ENCODE data around the gene CACNG7.
A peak's percentile ranks its signal among the peaks of the same experiment; 100 is the strongest.

CACNG7 gene

DNA sequence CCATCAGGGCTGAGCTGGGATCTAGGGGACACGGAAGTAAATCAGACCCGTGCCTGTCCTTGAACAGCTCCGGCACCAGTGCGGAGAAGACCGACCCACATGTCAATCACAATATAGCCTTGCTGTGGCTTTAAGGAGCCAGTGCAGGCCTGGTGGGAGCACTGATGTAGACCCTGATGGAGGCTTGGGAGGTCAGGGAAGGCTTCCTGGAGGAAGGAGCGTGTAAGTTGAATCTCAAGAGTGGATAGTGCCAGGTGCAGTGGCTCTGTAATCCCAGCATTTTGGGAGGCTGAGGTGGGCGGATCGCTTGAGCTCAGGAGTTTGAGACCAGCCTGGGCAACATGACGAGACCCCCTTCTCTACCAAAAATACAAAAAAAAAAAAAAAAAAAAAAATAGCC lies 42.9 kb downstream of the CACNG7 start:
- no peak for DNase-seq (ENCODE audit: low read depth in 2 of 2)

DNA sequence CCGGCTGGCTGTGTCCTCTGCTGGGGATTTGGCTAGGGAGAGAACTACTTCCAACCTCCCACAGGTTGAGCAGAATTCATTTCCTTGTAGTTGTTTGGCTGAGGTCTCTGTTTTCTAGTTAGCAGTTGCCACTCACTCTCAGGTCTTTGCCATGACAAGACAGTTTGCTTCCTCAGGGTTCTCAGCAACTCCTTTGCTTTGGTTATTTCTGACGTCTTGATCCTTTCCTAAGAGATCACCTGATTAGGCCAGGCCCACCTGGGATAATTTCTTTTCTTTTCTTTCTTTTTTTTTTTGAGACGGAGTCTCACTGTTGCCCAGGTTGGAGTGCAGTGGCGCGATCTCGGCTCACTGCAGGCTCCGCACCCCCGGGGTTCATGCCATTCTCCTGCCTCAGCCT lies 44.3 kb downstream of the CACNG7 start:
- DNase-seq (ENCODE audit: low read depth in 2 of 2) = no peak

DNA sequence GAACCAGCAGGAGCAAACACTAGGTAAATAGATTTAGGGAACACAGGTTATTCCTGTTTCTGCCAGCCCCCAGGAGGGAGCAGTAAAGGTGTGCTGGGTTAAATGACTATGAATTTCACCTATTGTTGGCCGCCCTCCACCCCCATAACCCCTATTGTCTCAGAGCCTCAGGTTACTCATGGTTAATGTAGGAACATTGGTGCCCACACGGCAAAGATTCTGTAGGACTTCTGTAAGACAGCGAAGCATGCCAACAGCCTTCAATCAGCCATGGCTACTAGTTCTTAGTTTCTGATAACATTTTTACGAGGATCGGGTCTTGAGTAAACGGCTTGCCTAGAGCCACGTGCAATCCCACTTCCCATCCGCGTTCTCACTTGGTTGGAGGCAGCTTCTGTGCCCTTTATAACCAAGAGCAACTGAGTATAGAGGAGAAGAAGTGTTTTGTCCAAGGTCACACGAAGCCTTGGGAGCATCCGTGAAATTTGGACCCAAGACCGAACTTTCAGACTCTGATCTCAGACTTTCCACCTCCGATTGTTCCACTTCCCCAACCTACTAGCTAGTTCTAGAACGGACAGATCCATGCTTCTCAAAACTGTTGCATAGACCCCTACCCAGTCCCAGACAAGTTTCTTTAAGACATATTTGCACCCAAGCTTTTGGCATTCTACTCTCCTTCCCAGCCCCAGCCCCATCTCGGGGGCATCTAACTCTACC lies 48.5 kb downstream of the CACNG7 start:
- no peak for DNase-seq (ENCODE audit: low read depth in 2 of 2)

DNA sequence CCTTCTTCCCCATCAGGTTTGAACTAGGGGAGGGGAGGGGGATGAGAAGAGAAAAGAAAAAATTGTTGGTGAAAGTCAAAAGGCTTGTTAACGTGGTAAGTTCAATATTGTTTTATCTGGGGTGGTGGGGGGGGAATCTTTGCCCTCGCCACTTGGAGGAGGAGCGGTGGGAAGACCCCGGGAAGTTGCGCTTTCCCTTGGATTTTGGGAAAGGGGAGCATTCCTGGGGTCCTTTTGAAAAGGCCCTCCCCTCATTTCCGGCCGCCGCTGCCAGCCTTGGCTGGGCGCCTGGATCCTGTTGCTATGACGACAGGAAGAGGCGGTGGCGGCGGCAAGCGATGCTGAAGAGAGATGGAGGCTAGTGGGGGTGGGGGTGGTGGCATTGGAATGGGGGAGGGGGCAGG lies 49.1 kb downstream of the CACNG7 start:
- DNase-seq (ENCODE audit: low read depth in 2 of 2) = no peak

DNA sequence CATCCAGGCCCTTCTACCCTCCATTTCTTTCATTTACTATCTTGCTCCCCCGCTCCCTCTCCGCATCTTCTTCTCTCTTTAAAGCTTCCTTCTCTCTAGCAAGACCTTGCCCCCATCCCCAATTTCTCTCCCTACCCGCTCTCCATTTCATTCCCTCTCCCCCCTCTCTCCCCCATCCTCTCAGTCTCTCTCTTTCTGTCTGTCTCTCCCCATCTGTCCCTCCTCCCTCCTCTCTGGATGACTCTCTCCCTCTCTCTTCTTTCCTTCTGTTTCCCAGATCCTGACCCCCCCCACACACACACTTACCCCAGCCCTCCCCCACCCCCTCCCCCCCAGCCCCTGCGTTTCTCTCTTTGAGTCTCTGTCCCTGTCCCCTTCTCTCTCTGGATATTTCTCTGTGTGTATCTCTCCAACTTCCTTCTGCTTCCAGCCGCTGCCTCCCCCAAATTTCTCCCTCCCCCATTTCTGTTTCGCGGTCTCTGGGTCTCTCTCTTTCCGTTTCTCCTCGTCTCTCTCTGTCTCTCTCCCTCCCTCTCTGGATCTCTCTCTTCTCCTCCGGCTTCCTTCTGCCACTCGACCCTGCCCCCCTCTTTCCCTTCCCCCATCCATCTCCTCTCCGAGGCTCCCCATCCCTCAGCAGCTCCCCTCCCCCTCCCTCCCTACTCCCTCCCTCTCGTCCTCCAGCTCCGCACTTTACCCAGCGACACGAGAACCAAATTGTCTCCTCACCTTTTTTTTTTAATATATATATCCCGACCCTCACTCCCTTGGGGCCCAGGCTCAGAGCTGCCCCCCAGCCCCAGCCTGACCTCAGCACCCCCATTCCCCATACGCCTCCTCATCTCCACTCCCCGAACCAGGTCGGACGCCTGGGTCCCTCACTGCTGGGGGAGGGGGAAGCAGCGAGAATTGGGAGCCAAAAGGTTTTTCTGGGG lies 50.0 kb downstream of the CACNG7 start:
- no peak for DNase-seq (ENCODE audit: low read depth in 2 of 2)

DNA sequence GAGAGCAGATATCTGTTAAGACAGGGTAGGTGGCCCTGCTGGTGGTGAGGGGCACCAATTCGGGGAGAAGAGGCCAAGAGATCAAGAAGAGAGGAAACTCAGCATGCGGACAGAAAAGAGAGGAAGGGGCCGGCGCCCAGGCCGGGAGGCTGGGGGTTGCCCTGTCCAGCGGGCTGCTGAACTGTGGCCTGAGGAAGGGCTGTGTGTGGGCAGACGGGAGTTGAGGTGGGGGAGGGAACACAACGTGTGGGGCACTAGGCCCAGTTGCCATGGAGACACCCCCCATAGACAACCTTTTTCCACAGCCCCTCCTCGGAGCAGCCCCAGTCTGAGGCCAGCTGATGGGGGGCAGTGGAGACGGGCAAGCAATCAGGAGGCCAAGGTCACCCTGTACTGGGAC lies 51.1 kb downstream of the CACNG7 start:
- no peak for DNase-seq (ENCODE audit: low read depth in 2 of 2)

DNA sequence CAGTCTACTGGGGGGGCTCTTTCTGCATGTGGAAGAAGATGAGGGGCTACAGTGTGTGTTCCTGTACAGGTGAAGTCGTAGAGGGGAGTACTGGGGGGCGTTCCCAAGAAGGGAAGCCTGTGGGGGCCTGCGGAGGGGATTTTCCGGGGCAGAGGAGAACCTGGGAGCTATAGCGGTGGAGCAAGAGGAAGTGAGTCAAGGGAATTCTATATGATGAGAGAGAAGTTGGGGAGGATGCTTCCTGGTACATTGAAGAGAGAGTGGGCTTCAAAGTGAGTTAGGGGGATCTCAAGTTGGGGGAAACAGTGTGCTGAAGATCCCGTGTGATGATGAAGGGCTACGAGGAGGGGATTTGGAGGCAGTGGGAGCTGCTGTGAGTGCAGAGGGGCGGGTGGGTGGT lies 51.8 kb downstream of the CACNG7 start:
- no peak for DNase-seq (ENCODE audit: low read depth in 2 of 2)

DNA sequence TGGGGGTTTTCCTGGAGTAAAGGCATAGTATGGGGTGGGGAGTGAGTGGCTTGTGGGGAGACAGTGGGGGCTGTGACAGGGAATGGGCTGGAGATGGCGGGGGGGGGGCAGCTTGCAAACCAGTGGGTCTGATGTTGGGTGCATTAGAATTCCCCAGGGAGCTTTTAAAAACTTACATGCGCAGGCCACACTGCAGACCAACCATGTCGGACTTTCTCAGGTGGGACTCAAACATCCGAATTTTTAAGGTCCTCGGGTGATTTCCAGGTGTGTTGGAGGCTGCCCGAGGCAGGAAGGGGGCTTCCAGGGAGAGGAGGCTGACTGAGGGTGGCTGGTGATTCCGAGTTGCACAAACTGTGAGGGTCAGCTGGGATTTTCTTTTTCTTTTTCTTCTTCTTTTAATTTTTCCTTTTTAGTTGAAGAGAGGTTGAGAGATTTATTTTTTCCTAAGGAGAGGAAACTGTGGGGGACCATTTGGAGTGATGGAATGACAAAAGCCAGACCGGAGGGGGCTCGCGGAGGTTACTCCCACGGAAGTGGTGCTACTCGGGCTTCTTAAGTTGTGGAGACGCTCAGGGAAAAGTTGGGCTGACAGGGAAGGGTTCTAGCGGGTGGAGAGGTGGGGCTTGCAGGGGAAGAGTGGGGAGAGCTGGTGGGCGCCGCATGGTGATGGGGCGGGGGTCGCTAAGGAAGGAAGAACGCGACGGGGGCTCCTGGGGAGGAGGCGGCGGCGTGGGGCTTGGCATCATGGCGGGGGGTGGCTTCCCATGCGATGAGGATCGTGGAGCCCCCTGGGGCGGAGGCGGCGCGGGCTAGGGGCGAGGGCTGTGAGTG lies 52.7 kb downstream of the CACNG7 start:
- no peak for DNase-seq (ENCODE audit: low read depth in 2 of 2)

DNA sequence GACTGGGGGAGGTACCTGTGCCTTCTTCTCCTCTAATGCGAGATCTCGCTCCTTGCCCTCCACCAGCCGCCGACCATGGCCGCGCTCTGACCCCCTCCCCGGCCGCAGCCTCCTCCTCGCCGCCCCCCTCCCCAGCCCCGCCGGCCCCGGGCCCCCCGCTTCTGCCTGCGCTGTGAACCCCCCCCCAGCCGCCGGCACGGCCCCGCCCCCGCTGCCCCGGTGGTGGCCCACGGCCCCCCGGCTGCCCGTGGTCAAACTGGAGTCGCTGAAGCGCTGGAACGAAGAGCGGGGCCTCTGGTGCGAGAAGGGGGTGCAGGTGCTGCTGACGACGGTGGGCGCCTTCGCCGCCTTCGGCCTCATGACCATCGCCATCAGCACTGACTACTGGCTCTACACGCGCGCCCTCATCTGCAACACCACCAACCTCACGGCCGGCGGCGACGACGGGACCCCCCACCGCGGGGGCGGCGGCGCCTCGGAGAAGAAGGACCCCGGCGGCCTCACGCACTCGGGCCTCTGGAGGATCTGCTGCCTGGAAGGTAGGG lies 53.9 kb downstream of the CACNG7 start, which contains the start of gene CACNG8:
TSS of gene CACNG8 (plus strand) at position 51 of the 545 bp plus-strand sequence.
- DNase-seq (ENCODE audit: low read depth in 2 of 2) = no peak

DNA sequence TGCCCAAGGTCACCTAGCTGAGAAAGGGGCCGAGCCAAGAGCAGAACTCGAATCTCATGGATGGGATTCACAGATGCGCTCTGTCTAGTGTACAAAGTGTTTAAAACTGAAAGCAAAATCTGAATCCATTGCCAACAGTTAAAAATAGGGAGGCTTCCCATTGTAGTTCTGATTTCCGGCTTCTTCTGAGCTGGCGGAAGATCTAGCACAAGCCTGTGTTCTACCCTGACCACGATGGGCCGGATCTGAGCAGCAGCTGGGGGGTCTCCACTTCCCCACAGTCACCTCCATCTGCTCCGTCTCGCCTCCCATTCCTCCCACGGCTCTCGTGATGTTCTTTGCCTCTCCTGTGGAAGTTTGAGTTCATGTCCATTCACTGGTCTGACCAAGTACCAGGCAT lies 56.0 kb downstream of the CACNG7 start:
- DNase-seq (ENCODE audit: low read depth in 2 of 2) = no peak

DNA sequence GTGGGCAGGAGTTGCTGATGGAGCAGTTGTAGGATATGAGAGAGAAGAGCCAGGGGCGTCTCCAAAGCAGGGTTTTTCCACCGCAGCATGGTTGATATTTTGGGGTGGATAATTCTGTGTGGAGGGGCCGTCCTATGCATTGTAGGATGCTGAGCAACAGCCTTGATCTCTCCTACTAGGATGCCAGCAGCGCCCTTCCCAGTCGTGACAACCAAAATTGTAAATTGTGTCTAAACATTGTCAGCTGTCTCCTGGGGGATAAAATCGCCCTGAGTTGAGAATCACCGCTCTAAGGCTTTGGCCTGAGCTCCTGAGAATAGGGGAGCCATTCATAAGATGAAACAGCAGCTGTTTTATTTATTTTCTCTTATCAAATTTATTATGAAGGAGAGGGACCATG lies 57.9 kb downstream of the CACNG7 start:
- DNase-seq (ENCODE audit: low read depth in 2 of 2) = no peak

DNA sequence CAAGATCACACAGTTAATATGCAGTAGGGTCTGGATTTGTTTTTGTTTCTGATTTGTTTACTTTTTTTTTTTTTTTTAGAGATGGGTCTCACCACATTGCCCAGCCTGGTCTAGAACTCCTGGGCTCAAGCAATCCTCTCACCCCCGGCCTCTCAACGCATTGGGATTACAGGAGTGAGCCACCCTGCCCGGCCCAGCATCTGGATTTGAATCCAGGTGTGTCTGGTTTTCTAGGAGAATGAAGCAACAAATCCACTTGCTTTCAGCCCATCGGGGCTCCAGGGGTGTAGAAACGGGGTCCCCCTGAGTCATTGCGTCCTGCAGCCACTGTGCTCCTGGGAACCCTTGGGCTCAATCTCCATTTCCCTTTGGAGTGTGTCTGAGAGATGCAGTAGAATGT lies 60.3 kb downstream of the CACNG7 start:
- DNase-seq (ENCODE audit: low read depth in 2 of 2) = no peak

DNA sequence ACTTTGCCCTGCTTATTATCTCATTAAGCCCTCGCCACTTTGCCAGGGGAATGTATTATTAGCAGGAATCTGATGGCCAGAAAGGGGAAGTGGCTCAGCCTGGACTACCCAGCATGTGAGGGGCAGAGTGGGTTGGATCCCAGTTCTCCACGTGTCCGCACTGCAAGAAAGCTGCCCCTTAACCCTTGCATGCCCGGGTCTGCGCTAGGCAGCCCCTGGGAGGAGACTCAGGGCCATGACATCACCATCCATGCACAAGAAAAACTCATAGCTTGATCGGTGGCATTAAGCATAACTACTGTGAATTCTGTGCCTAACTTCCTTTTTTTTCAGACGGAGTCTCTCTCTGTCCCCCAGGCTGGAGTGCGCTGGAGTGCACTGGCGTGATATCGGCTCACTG lies 62.6 kb downstream of the CACNG7 start:
- no peak for DNase-seq (ENCODE audit: low read depth in 2 of 2)

DNA sequence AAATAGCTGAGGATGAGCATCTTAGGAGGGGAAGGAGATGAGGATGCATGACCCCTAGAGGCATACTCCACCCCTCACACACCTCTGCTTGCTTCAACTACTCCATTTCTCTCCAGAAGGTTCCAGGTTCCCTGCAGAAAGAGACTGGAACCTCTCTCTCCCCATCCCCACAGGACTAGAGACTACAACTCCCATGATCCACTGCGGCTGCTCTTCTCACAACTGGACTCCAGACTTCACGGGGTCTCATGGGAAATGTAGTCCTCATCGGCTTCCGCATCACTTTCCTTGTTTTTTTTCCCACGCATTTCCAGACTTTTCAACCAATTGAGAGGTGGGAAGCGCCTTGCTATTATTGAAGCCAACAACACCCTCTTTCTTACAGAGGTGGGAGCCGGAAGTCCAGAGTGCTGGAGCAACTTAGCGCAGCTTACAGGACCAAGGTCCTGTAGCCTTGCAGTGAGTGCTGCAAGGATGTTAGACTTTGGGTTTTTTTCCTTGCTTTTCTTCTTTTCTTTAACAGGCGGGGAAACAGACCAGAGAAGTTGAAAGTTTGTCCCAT lies 68.4 kb downstream of the CACNG7 start:
- peak; percentile 43 to 44 for DNase-seq (ENCODE audit: low read depth in 2 of 2)

DNA sequence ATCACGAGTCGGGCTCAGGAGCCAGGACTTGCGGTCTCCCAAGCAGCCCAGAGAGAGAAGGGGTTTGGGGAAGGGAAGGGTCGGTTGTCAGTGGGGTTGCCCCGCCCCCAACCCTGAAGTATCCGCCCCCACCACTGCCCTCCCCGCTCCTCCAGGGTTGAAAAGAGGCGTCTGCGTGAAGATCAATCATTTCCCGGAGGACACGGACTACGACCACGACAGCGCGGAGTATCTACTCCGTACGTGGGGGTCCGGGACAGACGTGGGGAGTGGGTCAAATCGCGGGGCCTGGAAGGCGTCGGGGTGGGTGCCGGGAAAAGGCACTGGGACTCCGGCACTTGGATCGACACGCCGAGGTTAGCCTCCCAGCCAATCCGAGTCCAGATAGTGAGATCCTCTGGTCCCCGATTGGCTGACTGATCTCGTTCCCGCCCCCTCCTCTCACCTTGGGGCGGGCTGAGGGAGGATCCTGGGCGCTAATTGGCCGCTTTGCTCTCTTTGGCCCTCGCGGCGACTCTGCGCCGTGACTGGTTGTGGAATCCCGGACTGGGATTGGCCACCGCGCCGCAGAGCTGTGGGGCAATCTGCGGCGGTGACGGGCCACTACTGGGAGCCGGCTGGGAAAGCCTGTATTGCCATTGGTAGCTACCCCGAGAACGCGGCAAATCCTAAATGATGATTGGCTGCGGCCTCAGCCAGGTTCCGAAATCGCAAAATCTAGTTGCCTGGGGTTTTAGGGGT lies 69.1 kb downstream of the CACNG7 start:
- peak in 1 of 2 donors; percentile 46 for DNase-seq (ENCODE audit: low read depth in 2 of 2)

DNA sequence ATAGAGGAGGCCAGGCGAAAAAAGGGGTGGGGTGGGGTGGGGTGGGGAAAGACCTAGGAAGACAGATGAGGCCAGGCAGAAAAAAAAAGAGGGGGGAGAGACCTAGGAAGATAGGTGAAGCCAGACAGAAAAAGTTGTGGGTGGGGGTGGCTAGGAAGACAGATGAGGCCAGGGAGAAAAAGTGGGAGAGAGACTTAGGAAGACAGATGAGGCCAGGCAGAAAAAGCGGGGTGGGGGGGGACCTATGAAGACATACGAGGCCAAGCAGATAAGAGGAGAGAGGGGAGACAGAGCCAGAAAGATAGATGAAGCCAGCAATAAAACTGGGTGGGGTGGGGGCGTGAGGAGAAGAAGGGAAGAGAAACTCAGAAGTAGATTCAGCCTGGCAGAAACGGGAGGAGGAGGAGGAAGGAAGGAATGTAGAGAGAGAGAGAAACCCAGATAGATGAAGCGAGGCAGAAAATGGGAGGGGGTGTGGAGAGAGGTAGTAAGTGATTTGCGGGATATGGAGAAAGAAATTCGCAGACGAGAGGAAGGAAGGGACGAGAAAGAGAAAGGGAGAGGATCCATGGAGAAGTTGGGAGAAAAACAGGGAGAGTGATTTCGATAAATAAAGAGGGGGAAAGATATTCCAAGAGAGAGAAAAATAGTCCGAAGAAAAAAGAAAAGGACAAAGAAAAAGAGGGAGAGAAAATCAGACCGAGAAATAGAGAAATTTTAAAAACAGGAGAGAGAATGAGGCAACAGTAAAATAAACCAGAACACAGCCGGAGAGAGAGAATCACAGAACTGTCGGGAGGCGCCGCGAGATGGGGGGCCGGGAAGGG lies 70.1 kb downstream of the CACNG7 start:
- no peak for DNase-seq (ENCODE audit: low read depth in 2 of 2)

DNA sequence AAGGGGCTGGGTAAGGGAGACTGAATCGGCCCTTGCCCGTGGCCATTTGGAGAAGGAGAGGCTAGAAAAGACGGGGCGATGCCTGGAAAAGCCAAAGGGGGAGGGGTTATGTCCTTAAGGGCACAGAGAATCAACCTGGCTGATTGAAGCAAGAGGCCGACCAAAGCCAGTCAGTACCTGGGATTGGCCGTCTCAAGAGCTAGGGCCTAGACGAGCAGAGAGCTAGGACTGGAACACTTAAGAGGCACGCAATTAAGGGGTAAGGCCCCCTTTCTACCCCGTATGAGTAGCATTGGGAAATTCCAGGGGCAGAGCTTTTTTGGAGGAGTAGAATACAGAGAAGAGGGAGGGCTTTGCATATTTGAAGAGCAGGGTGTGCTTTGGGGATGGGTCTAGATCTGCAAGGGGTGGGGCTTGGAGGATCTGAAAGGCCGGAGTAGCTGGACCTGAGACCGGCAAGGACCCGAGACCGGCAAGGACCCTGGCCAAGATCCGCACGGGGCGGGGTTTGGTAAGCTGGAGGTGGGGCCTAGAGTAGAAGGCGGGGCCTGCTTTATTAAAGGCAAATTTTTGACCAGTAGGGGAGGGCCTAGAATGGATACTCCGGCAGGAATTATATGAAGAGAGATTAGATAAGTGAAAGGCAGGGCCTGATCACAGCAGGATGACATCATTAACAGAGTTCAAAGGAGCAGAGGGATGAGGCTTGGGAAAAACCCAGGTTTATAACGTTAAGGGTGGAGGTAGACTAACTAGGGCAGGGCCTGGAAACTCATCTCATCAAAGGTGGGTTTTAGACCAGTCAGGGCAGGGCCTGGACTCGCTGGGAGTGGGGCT lies 71.7 kb downstream of the CACNG7 start:
- no peak for DNase-seq (ENCODE audit: low read depth in 2 of 2)

DNA sequence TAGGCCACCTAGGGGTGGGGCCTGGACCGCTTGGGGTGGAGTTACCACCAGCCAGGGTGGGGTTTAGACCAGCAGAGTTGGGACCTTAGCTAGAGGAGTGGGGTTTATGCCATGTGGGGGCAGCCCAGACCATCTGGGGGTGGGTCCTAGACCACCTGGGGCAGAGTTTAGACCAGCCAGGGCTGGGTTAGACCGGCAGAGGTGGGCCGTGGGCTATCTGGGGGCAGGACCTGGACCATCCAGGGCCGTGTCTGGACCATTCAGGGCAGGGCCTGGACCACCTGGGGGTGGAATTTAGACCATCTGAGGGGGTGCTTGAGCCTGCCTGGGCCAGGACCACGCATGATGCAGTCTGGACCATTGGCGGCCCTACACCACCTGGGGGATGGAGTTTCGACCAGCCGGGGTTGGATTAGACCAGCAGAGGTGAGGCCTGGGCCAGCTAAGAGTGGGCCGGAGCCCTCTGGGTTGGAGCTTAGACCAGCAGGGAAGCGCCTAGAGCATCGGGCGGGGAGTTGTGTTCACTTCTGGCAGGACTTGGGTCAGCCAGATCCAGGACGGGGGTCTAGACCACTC lies 72.4 kb downstream of the CACNG7 start:
- DNase-seq (ENCODE audit: low read depth in 2 of 2) = no peak

DNA sequence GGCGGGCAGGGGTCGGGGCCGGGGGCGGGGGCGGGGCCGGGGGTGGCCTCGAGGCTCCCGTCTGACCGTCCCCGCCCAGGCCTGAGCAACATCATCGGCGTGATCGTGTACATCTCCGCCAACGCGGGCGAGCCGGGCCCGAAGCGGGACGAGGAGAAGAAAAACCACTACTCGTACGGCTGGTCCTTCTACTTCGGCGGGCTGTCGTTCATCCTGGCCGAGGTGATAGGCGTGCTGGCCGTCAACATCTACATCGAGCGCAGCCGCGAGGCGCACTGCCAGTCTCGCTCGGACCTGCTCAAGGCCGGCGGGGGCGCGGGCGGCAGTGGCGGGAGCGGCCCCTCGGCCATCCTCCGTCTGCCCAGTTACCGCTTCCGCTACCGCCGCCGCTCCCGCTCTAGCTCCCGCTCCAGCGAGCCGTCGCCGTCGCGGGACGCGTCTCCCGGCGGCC lies 72.9 kb downstream of the CACNG7 start:
- no peak for DNase-seq (ENCODE audit: low read depth in 2 of 2)
